GM12892 (cell line): ENCODE measurements around the gene OR10H2.
"Not testable (repeated sequence)": the region's sequence is repeated elsewhere in the genome, so short reads cannot be mapped to it uniquely, and the experiment has no call there.

Experiments used
- DNase-seq: peaks from one replicate; pipeline ENCODE4 v3.0.0; 2011; ENCODE audit not compliant: insufficient read length
- FAIRE-seq: peaks from 2 replicates; lab custom pipeline; 2011; peaks lifted over from hg19 to GRCh38; lab: Jason Lieb, UNC
- POLR2A ChIP-seq: IDR thresholded peaks from 2 replicates; pipeline ENCODE4 v1.6.1; 2011; ENCODE audit warnings: low read depth, low read length, control low read depth
- POLR2AphosphoS5 ChIP-seq: IDR thresholded peaks from 2 replicates; pipeline ENCODE4 v1.6.1; 2011; ENCODE audit warnings: low read depth, low read length, control low read depth
- TAF1 ChIP-seq: IDR thresholded peaks from 2 replicates; pipeline ENCODE4 v1.6.1; 2011; ENCODE audit warnings: low read depth, mild to moderate bottlenecking, control low read depth, low read length, borderline replicate concordance

Gene OR10H2

GRCh38 chr19:15717809-15718208 lies 10.0 kb upstream of the OR10H2 start:
- no peak for TF ChIP-seq TAF1
- TF ChIP-seq POLR2AphosphoS5: no peak
- TF ChIP-seq POLR2A: no peak
- no peak for FAIRE-seq
- DNase-seq: no peak

- no peak for FAIRE-seq
- TF ChIP-seq POLR2AphosphoS5: no peak
- DNase-seq: no peak
Observed at GRCh38 chr19:15721268-15721667, 6.6 kb upstream of the OR10H2 start.

- no peak for DNase-seq
- TF ChIP-seq POLR2AphosphoS5 (no peak), POLR2A (no peak), TAF1 (no peak)
- FAIRE-seq: no peak
Observed at GRCh38 chr19:15722956-15723355, 4.9 kb upstream of the OR10H2 start.

- TF ChIP-seq POLR2A: no peak
- TF ChIP-seq POLR2AphosphoS5: no peak
- no peak for TF ChIP-seq TAF1
- FAIRE-seq (no peak), DNase-seq (no peak)
Observed at GRCh38 chr19:15730538-15730937, 2.7 kb downstream of the OR10H2 start.

GRCh38 chr19:15732388-15732787 lies 4.6 kb downstream of the OR10H2 start:
- DNase-seq: no peak
- FAIRE-seq: no peak
- no peak for TF ChIP-seq POLR2A

GRCh38 chr19:15733895-15734294 lies 6.1 kb downstream of the OR10H2 start:
- no peak for DNase-seq
- FAIRE-seq: no peak
- no peak for TF ChIP-seq TAF1
- no peak for TF ChIP-seq POLR2A
- no peak for TF ChIP-seq POLR2AphosphoS5

GRCh38 chr19:15737722-15738121 lies 9.9 kb downstream of the OR10H2 start, which contains the start of gene OR10H3:
Gene OR10H3, plus strand, starts transcription at chr19:15737985. Its CDS starts 3,408 bp downstream, at chr19:15741393.
- DNase-seq (no peak), FAIRE-seq (no peak)
- no peak for TF ChIP-seq POLR2A
- TF ChIP-seq POLR2AphosphoS5: no peak
- TF ChIP-seq TAF1: no peak

- DNase-seq: no peak
- FAIRE-seq: no peak
- TF ChIP-seq TAF1: no peak
- no peak for TF ChIP-seq POLR2A
Observed at GRCh38 chr19:15740785-15741184, 13.0 kb downstream of the OR10H2 start.

- no peak for DNase-seq
- TF ChIP-seq POLR2A (no peak), POLR2AphosphoS5 (no peak), TAF1 (no peak)
- FAIRE-seq: no peak
Observed at GRCh38 chr19:15748239-15748638, 20.4 kb downstream of the OR10H2 start.

GRCh38 chr19:15758379-15758778 lies 30.6 kb downstream of the OR10H2 start:
- FAIRE-seq (no peak), DNase-seq (no peak)
- no peak for TF ChIP-seq TAF1
- TF ChIP-seq POLR2AphosphoS5: no peak
- TF ChIP-seq POLR2A: no peak

- FAIRE-seq (no peak), DNase-seq (no peak)
- no peak for TF ChIP-seq POLR2AphosphoS5
- no peak for TF ChIP-seq POLR2A
- no peak for TF ChIP-seq TAF1
Observed at GRCh38 chr19:15759962-15760565, 32.2 kb downstream of the OR10H2 start.

GRCh38 chr19:15769586-15769985 lies 41.8 kb downstream of the OR10H2 start:
- DNase-seq (no peak), FAIRE-seq (no peak)
- no peak for TF ChIP-seq TAF1
- no peak for TF ChIP-seq POLR2A
- TF ChIP-seq POLR2AphosphoS5: no peak

- DNase-seq, FAIRE-seq: not testable (repeated sequence)
Observed at GRCh38 chr19:15774159-15774558, 46.3 kb downstream of the OR10H2 start.
